A549 (cell line): Measurements from ENCODE around the gene ZNF222. TPM values are rescaled to one million over a fixed set of nuclear protein-coding genes. Genes with fewer than 3 reads are reported as not detected.

Source experiments
- ATAC-seq, 2 experiments: fragments of 200-7000 bp in 1 of 2; fragments of >200 bp in 1 of 2; cut with Nextera tagmentation in 1 of 2; cut with Tn5 transposase in 1 of 2; 3 replicates each; pipeline versions ENCODE4 v1.8.0 to v1.9.1; 2018 to 2020; ENCODE audit warnings: mild to moderate bottlenecking in 1 of 2, moderate library complexity in 1 of 2
- CTCF ChIA-PET: fragments of 300-600 bp; sonication (Branson Sonifier 250); formaldehyde crosslinking; extraction: SDS; loops from one replicate; lab custom pipeline; 2021; ENCODE audit warnings: antibody characterized with exemption, inconsistent platforms; lab: Yijun Ruan, JAX
- POLR2A ChIA-PET: fragments of 350-600 bp; formaldehyde crosslinking; extraction: SDS; loops from one replicate; lab custom pipeline; 2021; ENCODE audit warnings: antibody characterized with exemption, inconsistent platforms; lab: Yijun Ruan, JAX
- DNase-seq, 2 experiments: peaks; one replicate each; pipeline versions ENCODE4 v3.0.0 to v3.0.0-alpha.2; 2011 to 2016; ENCODE audit warnings: low read depth in 1 of 2, low spot score in 1 of 2
- FAIRE-seq: peaks from 2 replicates; lab custom pipeline; 2011; peaks lifted over from hg19 to GRCh38; lab: Jason Lieb, UNC
- H3K27ac ChIP-seq, 2 experiments: fragments of >200 bp; sonication (Bioruptor Twin); formaldehyde crosslinking; 3 replicates each; pipeline ENCODE4 v1.5.1; 2016 to 2017
- H3K4me1 ChIP-seq: fragments of >200 bp; sonication (Bioruptor Twin); formaldehyde crosslinking; 3 replicates; pipeline ENCODE4 v1.6.1; 2016
- H3K4me2 ChIP-seq: fragments of >200 bp; sonication (Bioruptor Twin); formaldehyde crosslinking; 3 replicates; pipeline ENCODE4 v1.6.1; 2016
- H3K4me3 ChIP-seq: fragments of >200 bp; sonication (Bioruptor Twin); formaldehyde crosslinking; 3 replicates; pipeline ENCODE4 v1.5.1; 2016
- H3K9me3 ChIP-seq: fragments of >200 bp; sonication (Bioruptor Twin); formaldehyde crosslinking; 3 replicates; pipeline ENCODE4 v1.6.1; 2016
- CBX8 ChIP-seq: fragments of 200-600 bp; sonication (generic); IDR thresholded peaks from 2 replicates; pipeline ENCODE4 v1.6.1; 2016
- CEBPB ChIP-seq, 2 experiments: fragments of >200 bp in 1 of 2; sonication (Bioruptor Twin) in 1 of 2; formaldehyde crosslinking in 1 of 2; IDR thresholded peaks; 2 replicates each; pipeline ENCODE4 v1.6.1; 2012 to 2016
- EP300 ChIP-seq, 2 experiments: fragments of >200 bp; sonication (Bioruptor Twin); formaldehyde crosslinking; IDR thresholded peaks; 2 replicates in 1 of 2; 3 replicates in 1 of 2; pipeline ENCODE4 v1.6.1; 2016 to 2017
- FOSL2 ChIP-seq, 2 experiments: fragments of 450-650 bp in 1 of 2; fragments of >200 bp in 1 of 2; sonication (Bioruptor Twin) in 1 of 2; formaldehyde crosslinking; IDR thresholded peaks; 2 replicates each; pipeline versions ENCODE4 v1.5.0 to v1.6.1; 2016 to 2020; ENCODE audit warnings: mild to moderate bottlenecking in 1 of 2, moderate library complexity in 1 of 2
- GATA3 ChIP-seq: IDR thresholded peaks from 2 replicates; pipeline ENCODE4 v1.6.1; 2012; ENCODE audit warnings: borderline replicate concordance
- HES2 ChIP-seq: fragments of >200 bp; sonication (Bioruptor Twin); formaldehyde crosslinking; IDR thresholded peaks from 2 replicates; pipeline ENCODE4 v1.6.1; 2016
- HEYL ChIP-seq: fragments of 250-450 bp; sonication (Bioruptor Pico); IDR thresholded peaks from 2 replicates; pipeline ENCODE4 v1.8.0; 2021; ENCODE audit warnings: mild to moderate bottlenecking, moderate library complexity
- MAFK ChIP-seq: fragments of 450-650 bp; IDR thresholded peaks from 2 replicates; pipeline ENCODE4 v1.6.1; 2014; ENCODE audit not compliant: partially characterized antibody
- MAZ ChIP-seq: fragments of 150-350 bp; IDR thresholded peaks from 2 replicates; pipeline ENCODE4 v1.6.1; 2014; ENCODE audit warnings: antibody characterized with exemption, low read depth, low read length, borderline replicate concordance
- MYC ChIP-seq: IDR thresholded peaks from 2 replicates; pipeline ENCODE4 v1.6.1; 2012; ENCODE audit warnings: mild to moderate bottlenecking, inconsistent platforms, low read length, improper control_type of control experiment, borderline replicate concordance
- NR3C1 ChIP-seq: fragments of >200 bp; sonication (Bioruptor Twin); formaldehyde crosslinking; IDR thresholded peaks from 3 replicates; pipeline ENCODE4 v1.6.1; 2017
- POLR2A ChIP-seq: IDR thresholded peaks from 2 replicates; pipeline ENCODE4 v1.6.1; 2012; ENCODE audit warnings: mild to moderate bottlenecking, low read length
- RCOR1 ChIP-seq: fragments of 150-350 bp; IDR thresholded peaks from 2 replicates; pipeline ENCODE4 v1.6.1; 2014; ENCODE audit warnings: antibody characterized with exemption, low read length, low read depth
- REST ChIP-seq: fragments of 200-600 bp; sonication (generic); IDR thresholded peaks from 2 replicates; pipeline ENCODE4 v1.6.1; 2016; ENCODE audit warnings: antibody characterized with exemption, mild to moderate bottlenecking, moderate library complexity
- RNF2 ChIP-seq: fragments of 200-600 bp; sonication (generic); IDR thresholded peaks from 2 replicates; pipeline ENCODE4 v1.6.1; 2016; ENCODE audit warnings: low read depth, mild to moderate bottlenecking, antibody characterized with exemption, moderate library complexity, borderline replicate concordance
- SMC3 ChIP-seq: fragments of >200 bp; sonication (Bioruptor Twin); formaldehyde crosslinking; IDR thresholded peaks from 3 replicates; pipeline ENCODE4 v1.6.1; 2018; ENCODE audit warnings: inconsistent platforms
- SREBF2 ChIP-seq: fragments of 450-650 bp; IDR thresholded peaks from 2 replicates; pipeline ENCODE4 v1.6.1; 2014; ENCODE audit warnings: mild to moderate bottlenecking, moderate library complexity
- TFCP2L1 ChIP-seq: fragments of 250-450 bp; sonication (Bioruptor Pico); IDR thresholded peaks from 2 replicates; pipeline ENCODE4 v1.5.0; 2021; ENCODE audit warnings: mild to moderate bottlenecking
- ZFP36 ChIP-seq: fragments of 450-650 bp; IDR thresholded peaks from 2 replicates; pipeline ENCODE4 v1.6.1; 2014; ENCODE audit warnings: borderline replicate concordance; ENCODE audit not compliant: partially characterized antibody
- ZSCAN20 ChIP-seq: fragments of 250-450 bp; sonication (Bioruptor Pico); IDR thresholded peaks from 2 replicates; pipeline ENCODE4 v1.8.0; 2022; ENCODE audit warnings: mild to moderate bottlenecking, moderate library complexity
- WGBS: methylation state at CpG from one replicate; pipeline ENCODE4 v1.1.6; 2017; ENCODE audit errors: missing lambda C conversion rate; 5-methylcytosine and 5-hydroxymethylcytosine counted together
- polyA plus RNA-seq, 4 experiments: library from polyadenylated mRNA; depleted of rRNA in 3 of 4; stranded (reverse); fragments of >200 nt; fragmentation: RNase III in 1 of 4; extraction: RNeasy Plus Mini Kit Qiagen cat#74134 plus additional on column Dnase treatment in 1 of 4; gene quantifications; 2 replicates in 3 of 4; 3 replicates in 1 of 4; pipeline ENCODE4 v1.2.3, GENCODE V29; 2011 to 2017

Gene ZNF222
- polyA plus RNA-seq, 2 of the 4 experiments (the other 2 are of a cell fraction) = 4.7 to 7.0 TPM

GRCh38 chr19:44010468-44010867 is 14.7 kb upstream of the ZNF222 start:
- WGBS = 62% methylated on average over 5 of the region's 5 CpGs
- FAIRE-seq (peak; percentile 18), DNase-seq (no peak), ATAC-seq (no peak)
- CTCF ChIA-PET = interaction anchor here (0.6 to 1.2 kb wide), 2 partner anchors 28 to 75 kb away, joined by 3 read pairs; no protein-coding TSS in a partner anchor
- Histone ChIP-seq H3K27ac (no peak overlapping the region), H3K9me3 (peaks cover 90% of the 10 kb centered on the region), H3K4me2 (no peak overlapping the region), H3K4me1 (no peaks in the 10 kb centered on the region), H3K4me3 (no peak overlapping the region)
- no peak; the same call in 1 of the 2 replicates for TF ChIP-seq HES2
- no peak for TF ChIP-seq ZFP36
- 0 out of 2 replicates have a peak, but pooled peaks have one; percentile 32 for TF ChIP-seq GATA3
- POLR2A ChIA-PET = no interaction called here

DNA sequence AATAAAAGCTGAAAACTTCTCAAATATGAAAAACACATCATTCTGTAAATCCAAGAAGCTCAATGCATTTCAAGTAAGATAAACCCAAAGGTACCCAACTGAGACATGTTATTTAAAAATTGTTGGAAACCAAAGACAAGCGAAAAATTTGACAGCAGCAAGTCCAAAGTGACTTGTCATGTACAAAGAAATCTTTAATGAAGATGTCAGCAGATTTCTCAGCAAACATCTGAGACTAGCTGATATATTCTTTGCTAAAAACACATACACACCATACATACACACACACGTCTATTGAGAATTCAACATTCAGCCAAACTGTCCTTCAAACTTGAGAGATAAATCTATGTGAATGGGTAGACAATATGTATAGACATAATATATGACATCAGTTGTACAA is 5.7 kb upstream of the ZNF222 start:
- WGBS = 3% methylated on average over 2 of the region's 2 CpGs
- DNase-seq (no peak), FAIRE-seq (peak; percentile 43)
- Histone ChIP-seq H3K4me3 (no peak overlapping the region), H3K27ac (no peak overlapping the region), H3K9me3 (peaks cover 62% of the 10 kb centered on the region)
- TF ChIP-seq RNF2 = no peak
- TF ChIP-seq MAFK = peak; percentile 52
- TF ChIP-seq, all 56 proteins: peak for 1
- ChIA-PET POLR2A (no interaction called here), CTCF (no interaction called here)
- no peak overlapping the region for H3K4me2 ChIP-seq
- no peaks in the 10 kb centered on the region for H3K4me1 ChIP-seq
- ATAC-seq = no peak

- peaks cover 51% of the 10 kb centered on the region for H3K9me3 ChIP-seq
- no peaks in the 10 kb centered on the region for H3K4me1 ChIP-seq
- no peak overlapping the region for H3K27ac ChIP-seq
- TF ChIP-seq CBX8 = no peak
- TF ChIP-seq HEYL (CRISPR knock-in tag) = no peak
- no peak for TF ChIP-seq MYC
- no peak for TF ChIP-seq ZSCAN20
- TF ChIP-seq NR3C1 = no peak
- TF ChIP-seq SMC3 = no peak
- TF ChIP-seq SREBF2 = no peak
- TF ChIP-seq RNF2 = no peak
- no peak for TF ChIP-seq EP300 (IDR thresholded peaks at IDR 0.05)
- no peak overlapping the region for H3K4me3 ChIP-seq
- ATAC-seq = no peak
- CTCF ChIA-PET = no interaction called here
- peak; percentile 51 for FAIRE-seq
- H3K4me2 ChIP-seq = no peak overlapping the region
- POLR2A ChIA-PET = no interaction called here
- DNase-seq = no peak
Observed at GRCh38 chr19:44021221-44021620, 4.0 kb upstream of the ZNF222 start.

DNA sequence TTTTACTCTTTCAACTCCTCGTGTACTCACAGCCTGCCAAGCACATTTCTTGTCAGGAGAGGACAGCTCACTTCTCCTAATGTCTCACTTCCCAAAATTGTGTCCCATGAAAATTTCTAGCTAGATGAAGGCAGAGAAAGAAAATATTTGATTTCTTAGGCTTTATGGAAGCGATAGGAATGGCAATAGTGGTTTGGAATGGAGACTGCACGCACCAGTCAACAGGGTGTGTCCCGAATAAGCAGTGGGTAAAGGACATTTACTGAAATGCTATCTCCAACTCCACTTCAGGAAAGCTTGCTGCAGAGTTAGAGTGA is 321 bp upstream of the ZNF222 start:
- DNase-seq = no peak
- ChIA-PET POLR2A (no interaction called here), CTCF (interaction anchor here (0.9 kb wide), 1 partner anchor 175 kb away, joined by 4 read pairs; no protein-coding TSS in a partner anchor)
- WGBS = 60% methylated on average over 4 of the region's 4 CpGs
- FAIRE-seq = no peak
- peaks cover 50% of the 10 kb centered on the region for H3K9me3 ChIP-seq
- H3K4me1 ChIP-seq = no peaks in the 10 kb centered on the region
- H3K4me2 ChIP-seq = peak overlapping the region; percentile 81
- no peak; a peak in 2 of 6 replicates for ATAC-seq
- TF ChIP-seq ZFP36 (no peak), REST (no peak), MAZ (no peak), FOSL2 (IDR thresholded peaks at IDR 0.05) (no peak), FOSL2 (CRISPR knock-in tag; IDR thresholded peaks at IDR 0.05) (no peak), NR3C1 (no peak), POLR2A (no peak), ZSCAN20 (no peak), RNF2 (no peak), TFCP2L1 (CRISPR knock-in tag) (no peak), HES2 (no peak), RCOR1 (no peak), CEBPB (IDR thresholded peaks at IDR 0.05) (no peak)
- peak overlapping the region; percentile 89 for H3K4me3 ChIP-seq
- peak overlapping the region; percentile 81 to 87; a peak in 5 of 6 replicates for H3K27ac ChIP-seq
